ENCODE measurements around the gene RETREG1.

RETREG1 gene

DNA sequence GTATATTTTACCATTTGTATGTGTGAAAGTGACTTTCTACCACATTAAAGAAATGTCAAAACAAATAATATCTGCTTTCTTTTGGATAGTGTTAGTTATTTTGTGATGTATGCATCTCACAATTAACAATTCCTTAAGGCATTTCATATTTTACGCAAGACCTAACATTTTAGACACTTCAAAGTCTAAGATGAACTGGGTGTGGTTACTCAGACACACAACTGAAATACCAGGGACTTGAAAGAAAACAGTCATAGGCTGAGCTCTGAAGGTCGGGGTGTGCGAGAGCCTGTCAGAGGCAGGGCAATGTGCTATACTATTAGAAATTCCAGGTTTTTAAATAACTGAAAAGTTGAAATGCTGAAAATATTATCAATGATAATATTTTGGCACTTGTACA is 106.7 kb downstream of the RETREG1 start:
- H3K36me3 ChIP-seq (ENCODE audit: insufficient read depth, low read length) = no peaks in the 10 kb centered on the region
- H3K4me1 ChIP-seq (ENCODE audit: control insufficient read depth, insufficient read depth, low read length) = peaks cover 18% of the 10 kb centered on the region
- H3K27me3 ChIP-seq (ENCODE audit: control insufficient read depth, insufficient read depth, low read length) = no peaks in the 10 kb centered on the region
- no peak overlapping the region for H3K4me3 ChIP-seq (ENCODE audit: low read length)
- H3K9me3 ChIP-seq (replicated peaks; ENCODE audit: low read length) = no peaks in the 10 kb centered on the region
- H3K9ac ChIP-seq (ENCODE audit: low read depth, low read length) = no peak overlapping the region
- H3K4me2 ChIP-seq (ENCODE audit: low read length) = no peak overlapping the region

DNA sequence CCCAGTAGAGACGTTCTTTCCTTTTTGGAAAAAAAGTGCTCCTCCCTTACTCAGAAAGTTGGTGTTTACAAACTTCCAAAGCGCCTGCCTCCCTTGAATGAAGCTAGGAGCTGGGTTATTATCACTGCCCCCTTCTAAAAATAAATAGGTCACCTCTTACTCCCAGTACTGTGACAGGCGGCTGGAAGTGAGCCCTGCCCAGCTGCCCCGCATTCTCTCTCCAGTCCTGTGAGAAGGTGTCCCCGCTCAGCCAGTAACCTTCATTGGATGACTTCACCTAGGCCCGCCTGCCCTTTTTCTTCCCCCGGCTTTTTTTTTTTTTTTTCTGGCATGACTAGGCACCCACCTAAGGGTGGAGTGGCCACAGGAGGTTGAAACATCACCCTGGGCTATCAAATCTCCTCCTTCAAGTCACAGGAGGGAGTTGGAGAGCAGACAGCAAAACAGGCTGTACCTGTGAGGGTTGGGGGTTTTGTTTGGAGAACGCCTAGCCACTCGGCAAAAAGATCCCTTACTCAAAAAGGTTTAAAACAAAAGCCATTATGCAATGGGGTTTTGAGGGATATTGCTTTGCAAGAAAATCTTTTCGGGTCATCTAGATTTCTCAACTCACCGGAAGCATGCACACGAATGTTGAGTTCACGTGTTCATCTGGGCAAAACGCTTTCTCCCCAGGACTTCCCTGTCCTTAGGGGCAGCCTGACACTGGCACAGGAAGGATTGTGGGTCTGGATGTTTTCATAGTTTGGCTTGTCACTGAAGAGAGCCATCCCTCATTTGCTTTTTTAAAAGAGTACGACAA is 107.9 kb downstream of the RETREG1 start:
- no peak overlapping the region for H3K4me3 ChIP-seq (ENCODE audit: low read length)
- no peaks in the 10 kb centered on the region for H3K36me3 ChIP-seq (ENCODE audit: insufficient read depth, low read length)
- no peaks in the 10 kb centered on the region for H3K9me3 ChIP-seq (replicated peaks; ENCODE audit: low read length)
- peak overlapping the region; percentile 61 for H3K4me2 ChIP-seq (ENCODE audit: low read length)
- H3K4me1 ChIP-seq (ENCODE audit: control insufficient read depth, insufficient read depth, low read length) = peaks cover 18% of the 10 kb centered on the region
- H3K9ac ChIP-seq (ENCODE audit: low read depth, low read length) = no peak overlapping the region
- no peaks in the 10 kb centered on the region for H3K27me3 ChIP-seq (ENCODE audit: control insufficient read depth, insufficient read depth, low read length)

DNA sequence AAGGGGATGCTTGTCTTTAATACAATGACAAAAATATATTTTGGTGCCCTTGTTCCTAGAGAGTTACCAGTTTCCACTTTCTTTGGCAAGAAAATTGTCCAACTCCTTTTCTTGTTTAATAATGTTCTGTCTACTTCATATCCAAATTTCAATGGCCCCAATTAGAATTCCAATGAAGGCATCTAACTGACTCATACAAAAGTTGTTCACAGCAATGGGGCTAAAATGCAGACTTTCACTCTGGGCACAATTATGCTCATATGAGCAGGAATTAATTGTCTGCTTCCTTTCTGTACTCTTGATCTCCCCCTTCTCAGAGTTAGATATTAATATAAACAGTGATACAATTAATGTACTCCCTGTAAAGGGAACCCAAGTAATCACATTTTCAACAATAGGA is 109.1 kb downstream of the RETREG1 start:
- Histone ChIP-seq H3K9me3 (replicated peaks; ENCODE audit: low read length) (no peaks in the 10 kb centered on the region), H3K9ac (ENCODE audit: low read depth, low read length) (peak overlapping the region; percentile 5), H3K4me3 (ENCODE audit: low read length) (no peak overlapping the region), H3K4me2 (ENCODE audit: low read length) (no peak overlapping the region), H3K27me3 (ENCODE audit: control insufficient read depth, insufficient read depth, low read length) (no peaks in the 10 kb centered on the region), H3K4me1 (ENCODE audit: control insufficient read depth, insufficient read depth, low read length) (peaks cover 18% of the 10 kb centered on the region), H3K36me3 (ENCODE audit: insufficient read depth, low read length) (no peaks in the 10 kb centered on the region)

DNA sequence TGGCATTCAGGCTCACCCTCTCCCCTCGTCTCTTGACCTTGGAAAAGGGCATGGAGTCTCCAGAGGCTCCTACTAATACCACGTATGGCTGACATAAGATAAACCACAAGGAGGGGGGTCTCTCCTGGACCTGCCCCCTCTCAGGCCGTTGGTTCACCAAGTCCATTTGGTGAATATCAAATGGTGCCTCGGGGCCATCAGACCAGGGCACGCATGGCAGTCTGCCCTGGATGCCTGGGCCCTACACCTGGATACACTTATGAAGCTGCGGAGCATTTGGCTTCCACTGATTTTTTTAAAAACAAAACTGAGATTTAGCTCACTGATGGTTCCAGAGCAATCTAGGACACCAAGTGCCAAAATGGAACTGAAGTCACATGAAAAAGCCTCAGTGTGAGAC is 110.9 kb downstream of the RETREG1 start:
- Histone ChIP-seq H3K9ac (ENCODE audit: low read depth, low read length) (no peak overlapping the region), H3K4me1 (ENCODE audit: control insufficient read depth, insufficient read depth, low read length) (peaks cover 18% of the 10 kb centered on the region), H3K27me3 (ENCODE audit: control insufficient read depth, insufficient read depth, low read length) (no peaks in the 10 kb centered on the region), H3K9me3 (replicated peaks; ENCODE audit: low read length) (no peaks in the 10 kb centered on the region), H3K4me2 (ENCODE audit: low read length) (no peak overlapping the region), H3K4me3 (ENCODE audit: low read length) (no peak overlapping the region), H3K36me3 (ENCODE audit: insufficient read depth, low read length) (no peaks in the 10 kb centered on the region)

DNA sequence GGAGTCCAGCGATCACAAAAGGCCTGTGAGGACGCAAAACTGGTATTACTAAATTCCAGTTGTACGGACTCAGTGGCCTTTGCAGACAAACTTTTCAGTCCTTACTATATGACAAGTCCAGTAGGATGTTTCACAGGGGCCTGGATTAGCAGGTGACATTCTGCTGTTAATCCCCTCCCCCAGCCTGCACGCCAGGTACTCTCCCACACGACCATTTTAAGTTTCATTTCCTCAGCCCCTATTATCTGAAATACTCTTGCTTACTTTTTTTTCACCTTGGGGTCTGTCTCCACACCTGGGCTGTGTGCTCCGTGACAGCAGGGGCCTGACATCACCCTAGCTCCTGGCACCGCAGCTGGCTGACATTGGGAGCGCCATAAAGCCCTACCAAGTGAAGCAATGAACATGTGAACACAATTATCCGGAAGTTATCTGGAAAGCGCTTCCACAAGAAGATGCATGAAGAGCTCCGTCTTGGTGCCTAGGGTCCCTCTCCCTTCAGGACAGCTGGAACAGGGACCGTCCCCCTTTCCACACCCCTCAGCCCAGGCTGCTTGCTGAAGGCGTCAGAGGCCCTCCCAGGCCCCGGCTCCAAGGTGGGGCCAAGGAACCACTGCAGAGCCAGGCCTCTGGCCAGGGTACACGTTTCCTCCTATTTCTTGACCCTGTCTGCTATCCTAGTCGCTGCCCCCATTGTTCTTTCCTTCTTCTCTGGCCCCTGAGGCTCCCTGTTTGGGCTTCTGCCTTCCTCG is 111.5 kb downstream of the RETREG1 start:
- Histone ChIP-seq H3K9ac (ENCODE audit: low read depth, low read length) (no peak overlapping the region), H3K9me3 (replicated peaks; ENCODE audit: low read length) (no peaks in the 10 kb centered on the region), H3K36me3 (ENCODE audit: insufficient read depth, low read length) (no peaks in the 10 kb centered on the region), H3K4me2 (ENCODE audit: low read length) (no peak overlapping the region), H3K4me3 (ENCODE audit: low read length) (no peak overlapping the region), H3K4me1 (ENCODE audit: control insufficient read depth, insufficient read depth, low read length) (peaks cover 18% of the 10 kb centered on the region), H3K27me3 (ENCODE audit: control insufficient read depth, insufficient read depth, low read length) (no peaks in the 10 kb centered on the region)

DNA sequence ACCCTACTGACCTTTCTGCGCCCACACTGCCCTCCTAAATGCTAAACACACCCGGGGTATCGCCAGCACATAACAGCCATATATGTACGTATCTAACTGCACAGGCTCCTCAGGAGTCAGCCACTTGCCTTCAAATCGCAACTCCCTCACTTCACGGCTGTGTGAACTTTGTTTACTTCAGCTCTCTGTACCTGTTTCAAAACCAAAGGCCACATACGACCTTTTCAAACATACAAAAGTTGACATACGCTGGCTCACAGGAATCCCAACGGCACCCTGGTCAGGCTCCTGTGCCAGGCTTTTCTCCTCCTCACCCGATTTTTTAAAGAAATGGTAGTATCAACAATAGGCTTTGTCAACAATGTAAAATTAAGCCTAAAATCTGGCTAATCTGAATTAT is 112.2 kb downstream of the RETREG1 start:
- H3K4me3 ChIP-seq (ENCODE audit: low read length) = no peak overlapping the region
- no peak overlapping the region for H3K4me2 ChIP-seq (ENCODE audit: low read length)
- H3K4me1 ChIP-seq (ENCODE audit: control insufficient read depth, insufficient read depth, low read length) = peaks cover 18% of the 10 kb centered on the region
- no peaks in the 10 kb centered on the region for H3K27me3 ChIP-seq (ENCODE audit: control insufficient read depth, insufficient read depth, low read length)
- no peak overlapping the region for H3K9ac ChIP-seq (ENCODE audit: low read depth, low read length)
- no peaks in the 10 kb centered on the region for H3K36me3 ChIP-seq (ENCODE audit: insufficient read depth, low read length)
- H3K9me3 ChIP-seq (replicated peaks; ENCODE audit: low read length) = no peaks in the 10 kb centered on the region

DNA sequence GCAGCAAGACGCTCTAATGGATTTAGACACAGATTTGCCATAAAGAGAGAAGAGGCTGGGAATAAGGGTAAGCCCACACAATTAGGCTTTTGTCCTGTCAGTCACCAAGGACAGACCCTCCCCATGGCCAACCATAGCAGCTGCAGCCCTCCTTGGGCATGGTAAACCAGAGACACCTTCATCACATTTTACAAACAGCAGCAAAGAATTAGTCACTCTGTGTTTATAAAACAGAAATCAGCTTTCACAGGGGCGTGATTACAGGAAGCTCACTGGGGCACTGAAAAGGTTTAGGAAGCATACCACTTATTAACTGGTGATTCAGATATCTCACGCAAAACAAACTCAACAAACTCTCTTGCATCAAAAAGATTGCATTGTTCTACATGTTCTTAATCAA is 113.9 kb downstream of the RETREG1 start:
- no peaks in the 10 kb centered on the region for H3K36me3 ChIP-seq (ENCODE audit: insufficient read depth, low read length)
- H3K9me3 ChIP-seq (replicated peaks; ENCODE audit: low read length) = no peaks in the 10 kb centered on the region
- no peaks in the 10 kb centered on the region for H3K27me3 ChIP-seq (ENCODE audit: control insufficient read depth, insufficient read depth, low read length)
- H3K4me3 ChIP-seq (ENCODE audit: low read length) = no peak overlapping the region
- H3K9ac ChIP-seq (ENCODE audit: low read depth, low read length) = no peak overlapping the region
- peaks cover 3% of the 10 kb centered on the region for H3K4me1 ChIP-seq (ENCODE audit: control insufficient read depth, insufficient read depth, low read length)
- H3K4me2 ChIP-seq (ENCODE audit: low read length) = no peak overlapping the region

DNA sequence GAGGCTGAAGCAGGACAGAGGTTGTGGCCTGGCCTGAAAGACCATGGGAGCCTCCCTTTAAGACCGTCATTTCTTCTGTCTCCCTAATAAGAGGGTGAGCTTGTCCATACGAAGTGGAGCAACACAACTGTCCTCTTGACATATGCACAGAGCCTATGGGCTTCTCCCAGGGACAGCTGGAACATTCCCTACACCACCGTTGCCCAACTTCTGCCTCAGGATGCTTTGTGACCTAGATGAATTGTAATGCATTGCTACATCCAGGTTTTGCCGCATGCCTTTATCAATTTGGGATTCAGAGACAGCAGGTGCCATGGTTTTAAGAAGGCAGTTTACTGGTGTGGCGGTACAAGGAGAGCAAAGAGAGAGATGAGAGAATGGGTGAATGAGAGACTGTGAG is 116.8 kb downstream of the RETREG1 start:
- Histone ChIP-seq H3K9ac (ENCODE audit: low read depth, low read length) (no peak overlapping the region), H3K4me3 (ENCODE audit: low read length) (no peak overlapping the region), H3K9me3 (replicated peaks; ENCODE audit: low read length) (no peaks in the 10 kb centered on the region), H3K27me3 (ENCODE audit: control insufficient read depth, insufficient read depth, low read length) (no peaks in the 10 kb centered on the region), H3K36me3 (ENCODE audit: insufficient read depth, low read length) (no peaks in the 10 kb centered on the region), H3K4me1 (ENCODE audit: control insufficient read depth, insufficient read depth, low read length) (no peaks in the 10 kb centered on the region), H3K4me2 (ENCODE audit: low read length) (no peak overlapping the region)

DNA sequence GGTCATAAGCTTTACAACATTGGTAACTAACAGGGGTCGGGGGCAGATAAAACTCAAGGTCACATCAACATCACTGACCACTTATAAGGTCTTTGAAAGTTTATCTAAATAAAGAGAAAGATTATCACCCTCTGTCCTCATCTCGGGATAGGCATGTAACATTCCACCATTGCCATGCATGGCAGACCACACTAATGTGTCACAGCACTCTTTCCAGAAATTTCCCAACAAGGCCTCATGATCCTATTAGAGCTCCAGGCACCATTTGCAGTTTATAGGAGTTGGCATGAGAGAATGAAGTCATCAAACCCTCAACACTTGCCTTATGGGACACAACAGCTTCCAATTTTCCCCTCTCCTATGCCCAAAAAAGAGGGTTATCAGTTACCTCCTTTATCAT is 119.3 kb downstream of the RETREG1 start:
- Histone ChIP-seq H3K4me3 (ENCODE audit: low read length) (no peak overlapping the region), H3K9ac (ENCODE audit: low read depth, low read length) (no peak overlapping the region), H3K27me3 (ENCODE audit: control insufficient read depth, insufficient read depth, low read length) (no peaks in the 10 kb centered on the region), H3K4me2 (ENCODE audit: low read length) (no peak overlapping the region), H3K36me3 (ENCODE audit: insufficient read depth, low read length) (no peaks in the 10 kb centered on the region), H3K9me3 (replicated peaks; ENCODE audit: low read length) (no peaks in the 10 kb centered on the region), H3K4me1 (ENCODE audit: control insufficient read depth, insufficient read depth, low read length) (peaks cover 10% of the 10 kb centered on the region)

DNA sequence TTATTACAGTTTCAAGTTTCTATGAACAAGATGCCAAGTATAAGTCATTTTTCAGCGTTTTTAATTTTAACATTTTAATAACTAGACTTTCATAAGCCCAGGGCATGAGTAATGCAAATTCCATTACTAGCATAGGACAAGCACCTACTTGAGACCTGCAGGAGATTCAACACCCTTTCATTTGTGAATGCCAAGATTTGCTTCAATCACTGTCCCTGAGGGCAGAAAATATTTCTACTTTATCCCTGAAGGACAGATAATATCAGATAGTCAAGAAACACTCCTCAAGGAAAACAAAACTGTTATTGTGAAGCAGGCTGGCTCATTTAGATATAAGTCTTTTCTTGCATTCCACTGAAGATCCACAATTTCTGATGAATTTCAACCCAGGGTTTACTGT is 123.5 kb downstream of the RETREG1 start:
- H3K9ac ChIP-seq (ENCODE audit: low read depth, low read length) = peak overlapping the region; percentile 67
- no peak overlapping the region for H3K4me3 ChIP-seq (ENCODE audit: low read length)

DNA sequence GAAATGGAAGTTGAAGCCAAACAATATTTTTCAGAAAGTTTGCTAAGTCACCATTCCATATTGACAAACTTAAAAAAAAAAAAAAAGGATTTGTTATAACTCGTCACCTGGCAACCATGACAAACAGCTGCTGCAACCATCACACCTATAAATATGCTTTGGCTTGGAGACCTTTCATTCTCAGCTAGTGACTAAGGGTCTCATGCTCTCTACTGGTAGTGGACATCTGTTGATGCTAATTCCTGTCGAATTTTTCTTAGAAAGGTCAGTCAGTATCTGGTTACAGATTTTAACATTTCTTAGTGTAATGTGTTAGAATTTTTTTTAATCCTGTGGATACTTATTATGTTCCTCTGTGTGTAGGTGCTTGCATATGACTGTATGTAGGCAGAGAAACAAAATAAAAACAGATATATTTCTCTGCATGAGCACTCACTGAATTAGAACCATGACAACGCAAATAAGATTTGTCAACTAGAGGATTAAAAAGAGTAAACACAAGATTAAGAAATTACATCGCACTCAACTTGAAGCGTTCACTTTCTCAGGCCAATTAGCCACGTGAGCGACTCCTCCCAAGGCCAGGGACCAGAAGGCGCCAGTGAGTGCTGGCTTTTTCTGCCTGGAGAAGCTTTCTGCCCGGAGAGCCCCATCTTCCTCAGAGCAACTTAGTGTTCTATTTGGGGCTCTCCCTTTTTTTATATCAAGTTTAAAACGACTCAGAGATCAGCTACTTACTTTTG is 124.2 kb downstream of the RETREG1 start:
- H3K4me3 ChIP-seq (ENCODE audit: low read length) = no peak overlapping the region
- H3K4me1 ChIP-seq (ENCODE audit: control insufficient read depth, insufficient read depth, low read length) = peaks cover 11% of the 10 kb centered on the region
- peaks cover 3% of the 10 kb centered on the region for H3K27me3 ChIP-seq (ENCODE audit: control insufficient read depth, insufficient read depth, low read length)
- no peaks in the 10 kb centered on the region for H3K36me3 ChIP-seq (ENCODE audit: insufficient read depth, low read length)
- H3K9ac ChIP-seq (ENCODE audit: low read depth, low read length) = peak overlapping the region; percentile 67
- no peaks in the 10 kb centered on the region for H3K9me3 ChIP-seq (replicated peaks; ENCODE audit: low read length)
- peak overlapping the region; percentile 33 for H3K4me2 ChIP-seq (ENCODE audit: low read length)

More for the DNA sequence above, 123.5 kb downstream of the RETREG1 start:
- peaks cover 11% of the 10 kb centered on the region for H3K4me1 ChIP-seq (ENCODE audit: control insufficient read depth, insufficient read depth, low read length)
- H3K9me3 ChIP-seq (replicated peaks; ENCODE audit: low read length) = no peaks in the 10 kb centered on the region
- peak overlapping the region; percentile 33 for H3K4me2 ChIP-seq (ENCODE audit: low read length)
- no peaks in the 10 kb centered on the region for H3K27me3 ChIP-seq (ENCODE audit: control insufficient read depth, insufficient read depth, low read length)
- no peaks in the 10 kb centered on the region for H3K36me3 ChIP-seq (ENCODE audit: insufficient read depth, low read length)
